Transverse colon (tissue), 4 donors: ENCODE measurements around the gene LRRC37A3.
"Not testable (repeated sequence)": the region's sequence is repeated elsewhere in the genome, so short reads cannot be mapped to it uniquely, and the experiment has no call there.

ENCODE experiments used
- CTCF ChIP-seq, 5 experiments: fragments of 200-600 bp in 3 of 5; fragments of 450-650 bp in 2 of 5; sonication (generic) in 3 of 5; IDR thresholded peaks; 1 replicate in 2 of 5; 2 replicates in 3 of 5; pipeline ENCODE4 v1.5.1; 2016 to 2017; ENCODE audit warnings: antibody characterized with exemption in 5 of 5, inconsistent platforms in 3 of 5, mild to moderate bottlenecking in 2 of 5, moderate library complexity in 1 of 5
- EP300 ChIP-seq: sonication (generic); formaldehyde crosslinking; IDR thresholded peaks from one replicate; pipeline ENCODE4 v1.6.1; 2017; ENCODE audit warnings: antibody characterized with exemption, low read depth
- POLR2A ChIP-seq: fragments of 450-650 bp; IDR thresholded peaks from one replicate; pipeline ENCODE4 v1.6.1; 2016; ENCODE audit warnings: antibody characterized with exemption, mild to moderate bottlenecking, moderate library complexity
- POLR2AphosphoS5 ChIP-seq, 3 donors: sonication (generic); formaldehyde crosslinking; IDR thresholded peaks; one replicate each; pipeline ENCODE4 v1.6.1; 2016; ENCODE audit warnings: antibody characterized with exemption in 3 of 3

DNA sequence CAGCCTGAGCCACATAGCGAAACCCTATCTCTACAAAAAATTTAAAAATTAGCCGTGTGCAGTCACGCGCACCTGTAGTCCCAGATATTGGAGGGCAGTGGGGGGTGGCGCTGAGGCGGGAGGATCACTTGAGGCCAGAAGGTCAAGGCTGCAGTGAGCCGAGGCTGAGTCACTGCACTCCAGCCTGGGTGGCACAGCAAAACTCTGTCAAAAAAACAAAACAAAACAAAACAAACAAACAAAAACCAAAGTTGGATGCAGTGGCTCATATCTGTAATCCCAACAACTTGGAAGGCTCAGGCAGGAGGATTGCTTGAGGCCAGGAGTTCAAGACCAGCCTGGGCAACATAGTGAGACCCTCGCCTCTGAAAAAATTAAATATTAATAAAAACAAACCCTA lies 75.4 kb downstream of the LRRC37A3 start:
- not testable (repeated sequence) for TF ChIP-seq POLR2A; CTCF (IDR thresholded peaks at IDR 0.05); EP300; POLR2AphosphoS5 (IDR thresholded peaks at IDR 0.05)
